DND-41 (cell line): ENCODE measurements around the gene CSF3R.

Experiments used
- ATAC-seq: fragments of 200-7000 bp; cut with Tn5 transposase; 3 replicates; pipeline ENCODE4 v1.9.1; 2021; ENCODE audit warnings: low read depth; ENCODE audit not compliant: insufficient read depth
- DNase-seq: peaks from one replicate; pipeline ENCODE4 v3.0.0-alpha.2; 2020
- H2AFZ ChIP-seq: 2 replicates; pipeline ENCODE4 v1.6.0; 2012; ENCODE audit warnings: low read depth, low read length
- H3K27ac ChIP-seq: 2 replicates; pipeline ENCODE4 v1.5.1; 2012; ENCODE audit warnings: low read length, inconsistent platforms
- H3K27me3 ChIP-seq: fragments of 200-600 bp; sonication (generic); 2 replicates; pipeline ENCODE4 v1.6.0; 2012; ENCODE audit warnings: low read length, mild to moderate bottlenecking, inconsistent platforms; ENCODE audit not compliant: insufficient read depth, poor library complexity
- H3K36me3 ChIP-seq: 2 replicates; pipeline ENCODE4 v1.5.1; 2012; ENCODE audit warnings: low read length, inconsistent platforms; ENCODE audit not compliant: insufficient read depth
- H3K4me1 ChIP-seq: 2 replicates; pipeline ENCODE4 v1.5.1; 2012; ENCODE audit warnings: mild to moderate bottlenecking, low read length; ENCODE audit not compliant: insufficient read depth
- H3K4me2 ChIP-seq: 2 replicates; pipeline ENCODE4 v1.6.0; 2012; ENCODE audit warnings: mild to moderate bottlenecking, moderate library complexity, low read length, inconsistent platforms; ENCODE audit not compliant: insufficient read depth
- H3K4me3 ChIP-seq, 2 experiments: fragments of 200-600 bp in 1 of 2; shearing (Covaris generic) in 1 of 2; 2 replicates each; pipeline ENCODE4 v1.5.1; 2012 to 2016; ENCODE audit warnings: inconsistent platforms in 2 of 2, low read length in 2 of 2, mild to moderate bottlenecking in 2 of 2, low read depth in 1 of 2, moderate library complexity in 1 of 2
- H3K79me2 ChIP-seq: 2 replicates; pipeline ENCODE4 v1.6.0; 2012; ENCODE audit warnings: low read length, inconsistent platforms; ENCODE audit not compliant: insufficient read depth
- H3K9ac ChIP-seq: 2 replicates; pipeline ENCODE4 v1.6.0; 2012; ENCODE audit warnings: low read depth, mild to moderate bottlenecking, inconsistent platforms, low read length, moderate library complexity
- H3K9me3 ChIP-seq: 2 replicates; pipeline ENCODE4 v1.5.1; 2012; ENCODE audit warnings: low read length, moderate library complexity, mild to moderate bottlenecking, inconsistent platforms; ENCODE audit not compliant: insufficient read depth, severe bottlenecking
- H4K20me1 ChIP-seq: 2 replicates; pipeline ENCODE4 v1.6.0; 2012; ENCODE audit warnings: low read length; ENCODE audit not compliant: insufficient read depth
- EZH2 ChIP-seq: IDR thresholded peaks from 3 replicates; pipeline ENCODE4 v1.6.1; 2012; ENCODE audit warnings: borderline replicate concordance, low read depth, mild to moderate bottlenecking, moderate library complexity, low read length, inconsistent platforms; ENCODE audit not compliant: severe bottlenecking
- TF ChIP-seq, protein P1 (sequence below): IDR thresholded peaks from 2 replicates; pipeline ENCODE4 v1.5.1; 2012; ENCODE audit warnings: borderline replicate concordance, low read length, moderate library complexity, mild to moderate bottlenecking; ENCODE audit not compliant: poor library complexity, severe bottlenecking; ENCODE audit errors: extremely low read depth

CSF3R gene

DNA sequence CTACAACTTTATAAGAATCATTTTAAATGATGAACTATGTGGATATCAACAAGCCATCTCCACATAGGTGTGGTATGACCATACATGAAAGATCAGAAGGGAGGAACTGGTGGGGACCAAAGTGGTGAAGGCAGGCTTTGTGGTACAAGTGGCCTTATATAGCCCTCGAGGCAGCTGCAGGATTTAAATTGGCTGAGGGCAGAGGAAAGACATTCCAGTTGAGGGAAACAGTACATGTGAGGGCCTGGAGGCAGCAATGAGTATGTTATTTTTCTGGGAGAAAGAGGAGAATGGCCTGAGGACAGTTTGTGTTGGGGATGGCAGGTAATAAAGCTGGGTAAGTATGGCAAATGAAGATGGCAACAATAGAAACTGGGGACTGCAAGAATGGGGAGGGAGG, 49.6 kb downstream of the CSF3R start:
- no peaks in the 10 kb centered on the region; the same call in 1 of the 2 replicates for H3K36me3 ChIP-seq
- no peak overlapping the region for H3K4me2 ChIP-seq
- no peaks in the 10 kb centered on the region for H3K9me3 ChIP-seq
- H3K79me2 ChIP-seq: no peaks in the 10 kb centered on the region
- no peak overlapping the region for H3K9ac ChIP-seq
- H2AFZ ChIP-seq: no peak overlapping the region
- TF ChIP-seq, protein P1, sequence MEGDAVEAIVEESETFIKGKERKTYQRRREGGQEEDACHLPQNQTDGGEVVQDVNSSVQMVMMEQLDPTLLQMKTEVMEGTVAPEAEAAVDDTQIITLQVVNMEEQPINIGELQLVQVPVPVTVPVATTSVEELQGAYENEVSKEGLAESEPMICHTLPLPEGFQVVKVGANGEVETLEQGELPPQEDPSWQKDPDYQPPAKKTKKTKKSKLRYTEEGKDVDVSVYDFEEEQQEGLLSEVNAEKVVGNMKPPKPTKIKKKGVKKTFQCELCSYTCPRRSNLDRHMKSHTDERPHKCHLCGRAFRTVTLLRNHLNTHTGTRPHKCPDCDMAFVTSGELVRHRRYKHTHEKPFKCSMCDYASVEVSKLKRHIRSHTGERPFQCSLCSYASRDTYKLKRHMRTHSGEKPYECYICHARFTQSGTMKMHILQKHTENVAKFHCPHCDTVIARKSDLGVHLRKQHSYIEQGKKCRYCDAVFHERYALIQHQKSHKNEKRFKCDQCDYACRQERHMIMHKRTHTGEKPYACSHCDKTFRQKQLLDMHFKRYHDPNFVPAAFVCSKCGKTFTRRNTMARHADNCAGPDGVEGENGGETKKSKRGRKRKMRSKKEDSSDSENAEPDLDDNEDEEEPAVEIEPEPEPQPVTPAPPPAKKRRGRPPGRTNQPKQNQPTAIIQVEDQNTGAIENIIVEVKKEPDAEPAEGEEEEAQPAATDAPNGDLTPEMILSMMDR: no peak
- TF ChIP-seq EZH2: no peak
- DNase-seq (no peak), ATAC-seq (no peak)
- no peak overlapping the region for H3K27ac ChIP-seq
- no peaks in the 10 kb centered on the region for H3K4me1 ChIP-seq
- H4K20me1 ChIP-seq: no peaks in the 10 kb centered on the region
- H3K4me3 ChIP-seq: no peak overlapping the region
- no peaks in the 10 kb centered on the region for H3K27me3 ChIP-seq

DNA sequence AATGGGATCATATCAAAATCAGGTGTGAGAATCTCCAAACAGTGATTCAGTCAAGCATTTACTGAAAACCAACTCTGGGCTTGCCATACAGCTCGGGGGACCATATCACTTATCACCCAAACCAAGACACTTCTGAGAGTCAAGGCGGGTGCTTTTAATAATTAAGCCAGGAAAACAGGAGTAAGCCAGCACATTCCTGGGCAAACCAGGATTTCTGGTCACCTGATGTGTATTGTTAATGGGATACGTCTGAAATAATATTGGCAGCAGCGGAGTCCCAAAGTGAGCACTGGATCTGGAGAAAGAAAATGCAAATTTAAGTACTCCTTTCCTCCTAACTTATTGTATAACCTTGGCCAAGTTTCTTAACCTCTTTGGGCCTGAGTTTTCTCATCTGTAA, 50.1 kb downstream of the CSF3R start:
- Histone ChIP-seq H3K9ac (no peak overlapping the region), H4K20me1 (no peaks in the 10 kb centered on the region), H2AFZ (no peak overlapping the region), H3K79me2 (no peaks in the 10 kb centered on the region), H3K36me3 (no peaks in the 10 kb centered on the region; the same call in 1 of the 2 replicates), H3K27me3 (no peaks in the 10 kb centered on the region), H3K4me3 (no peak overlapping the region), H3K9me3 (no peaks in the 10 kb centered on the region), H3K4me2 (no peak overlapping the region), H3K4me1 (no peaks in the 10 kb centered on the region), H3K27ac (no peak overlapping the region)
- TF ChIP-seq, protein P1: no peak
- no peak for TF ChIP-seq EZH2
- ATAC-seq (no peak), DNase-seq (no peak)

DNA sequence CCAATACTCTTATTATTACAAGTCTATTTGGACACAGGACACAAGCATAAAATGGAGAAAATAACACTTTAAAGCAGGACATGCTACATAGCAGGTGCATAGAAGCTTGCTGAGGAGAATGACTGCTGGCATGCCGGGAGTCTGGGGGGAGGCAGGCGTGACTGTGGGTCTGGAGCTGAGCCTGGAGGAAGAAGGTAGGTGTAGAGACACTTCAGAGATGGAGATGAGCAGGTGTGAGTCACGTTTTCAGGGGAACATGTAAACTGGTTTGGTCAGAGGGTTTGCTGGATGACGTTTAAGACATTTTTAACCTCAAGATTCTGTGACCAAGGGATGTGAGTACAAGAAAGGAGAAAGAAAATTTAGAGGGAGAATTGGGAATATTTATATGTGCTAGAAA, 56.9 kb downstream of the CSF3R start:
- DNase-seq: no peak
- no peak for TF ChIP-seq EZH2
- TF ChIP-seq, protein P1: no peak
- no peak overlapping the region for H3K27ac ChIP-seq
- H3K4me3 ChIP-seq: no peak overlapping the region
- no peaks in the 10 kb centered on the region for H3K27me3 ChIP-seq
- no peaks in the 10 kb centered on the region for H3K9me3 ChIP-seq
- H3K4me2 ChIP-seq: no peak overlapping the region
- peaks cover 5% of the 10 kb centered on the region; the same call in 1 of the 2 replicates for H3K36me3 ChIP-seq
- H2AFZ ChIP-seq: no peak overlapping the region
- H3K79me2 ChIP-seq: no peaks in the 10 kb centered on the region
- H4K20me1 ChIP-seq: no peaks in the 10 kb centered on the region
- no peak overlapping the region for H3K9ac ChIP-seq
- ATAC-seq: no peak
- 0 out of 2 replicates have a peak, but pooled peaks cover under 1% of the 10 kb centered on the region for H3K4me1 ChIP-seq

DNA sequence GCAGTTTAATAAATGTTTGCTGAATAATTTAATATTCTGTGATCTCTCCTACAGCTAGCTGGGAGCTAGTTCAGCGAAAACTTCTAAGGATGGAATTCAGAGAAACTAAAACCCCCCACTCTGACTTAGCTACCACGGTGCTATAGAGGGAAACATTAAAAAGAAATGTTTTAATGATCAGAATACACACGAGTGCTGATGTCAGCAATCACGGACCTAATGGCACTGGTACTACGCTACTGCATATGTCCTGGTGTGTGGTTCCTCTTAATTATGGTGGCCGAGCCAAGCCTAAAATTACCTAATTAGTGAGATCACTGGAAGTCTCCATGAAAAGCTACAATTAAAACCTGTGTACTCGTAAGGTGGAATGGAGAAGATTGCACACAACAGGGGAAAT, 61.1 kb downstream of the CSF3R start:
- no peak overlapping the region for H3K4me2 ChIP-seq
- ATAC-seq: no peak
- no peak overlapping the region for H3K9ac ChIP-seq
- H3K36me3 ChIP-seq: peaks cover 5% of the 10 kb centered on the region; the same call in 1 of the 2 replicates
- no peaks in the 10 kb centered on the region for H4K20me1 ChIP-seq
- H3K27ac ChIP-seq: no peak overlapping the region
- TF ChIP-seq, protein P1: no peak
- TF ChIP-seq EZH2: no peak
- no peak for DNase-seq
- H3K4me3 ChIP-seq: no peak overlapping the region
- no peaks in the 10 kb centered on the region for H3K27me3 ChIP-seq
- H2AFZ ChIP-seq: 0 out of 2 replicates have a peak overlapping the region, but pooled peaks have one; percentile 67
- no peaks in the 10 kb centered on the region for H3K9me3 ChIP-seq
- no peaks in the 10 kb centered on the region for H3K79me2 ChIP-seq
- H3K4me1 ChIP-seq: peaks cover 7% of the 10 kb centered on the region
